ENCODE data around the gene SLC25A44.

The SLC25A44 gene

GRCh38 chr1:156233426-156234127 is 39.7 kb downstream of the SLC25A44 start:
- TF ChIP-seq CTCF (IDR thresholded peaks at IDR 0.05; ENCODE audit: low read depth, low read length), result no peak
- H3K4me3 ChIP-seq (ENCODE audit: low read depth, low read length), result no peak overlapping the region

DNA sequence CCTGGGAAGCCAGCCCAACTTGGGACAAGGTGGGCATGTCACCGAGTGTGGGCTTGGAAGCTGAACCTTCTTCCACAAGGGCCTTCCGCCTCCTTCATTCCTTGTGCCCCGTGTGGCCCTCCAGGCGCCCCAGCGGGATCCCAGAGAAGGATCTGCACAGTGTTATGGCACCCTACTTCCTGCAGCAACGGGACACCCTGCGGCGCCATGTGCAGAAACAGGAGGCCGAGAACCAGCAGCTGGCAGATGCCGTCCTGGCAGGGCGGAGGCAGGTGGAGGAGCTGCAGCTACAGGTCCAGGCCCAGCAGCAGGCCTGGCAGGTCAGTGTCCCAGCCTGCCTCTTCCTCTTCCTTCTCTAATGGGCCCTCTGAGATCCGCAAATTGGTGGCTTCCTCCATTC is 42.3 kb downstream of the SLC25A44 start:
- no peak for TF ChIP-seq CTCF (IDR thresholded peaks at IDR 0.05; ENCODE audit: low read depth, low read length)
- H3K4me3 ChIP-seq (ENCODE audit: low read depth, low read length), result no peak overlapping the region

- no peak overlapping the region for H3K4me3 ChIP-seq (ENCODE audit: low read depth, low read length)
- no peak for TF ChIP-seq CTCF (IDR thresholded peaks at IDR 0.05; ENCODE audit: low read depth, low read length)
These were observed 44.3 kb downstream of the SLC25A44 start for GRCh38 chr1:156238248-156238647.

GRCh38 chr1:156241311-156241811 is 47.5 kb downstream of the SLC25A44 start:
- TF ChIP-seq CTCF (IDR thresholded peaks at IDR 0.05; ENCODE audit: low read depth, low read length), result no peak
- no peak overlapping the region for H3K4me3 ChIP-seq (ENCODE audit: low read depth, low read length)

DNA sequence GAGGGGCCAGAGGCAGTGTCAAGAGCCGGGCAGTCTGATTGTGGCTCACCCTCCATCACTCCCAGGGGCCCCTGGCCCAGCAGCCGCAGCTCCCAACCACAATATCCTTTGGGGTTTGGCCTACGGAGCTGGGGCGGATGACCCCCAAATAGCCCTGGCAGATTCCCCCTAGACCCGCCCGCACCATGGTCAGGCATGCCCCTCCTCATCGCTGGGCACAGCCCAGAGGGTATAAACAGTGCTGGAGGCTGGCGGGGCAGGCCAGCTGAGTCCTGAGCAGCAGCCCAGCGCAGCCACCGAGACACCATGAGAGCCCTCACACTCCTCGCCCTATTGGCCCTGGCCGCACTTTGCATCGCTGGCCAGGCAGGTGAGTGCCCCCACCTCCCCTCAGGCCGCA is 48.0 kb downstream of the SLC25A44 start, which contains the start of gene BGLAP:
TSS of gene BGLAP (plus strand) at position 259 of the 400 bp plus-strand sequence. CDS start at position 307, 48 bp downstream.
- TF ChIP-seq CTCF (IDR thresholded peaks at IDR 0.05; ENCODE audit: low read depth, low read length), result no peak
- no peak within 1 kb of the TSS for H3K4me3 ChIP-seq (ENCODE audit: low read depth, low read length)

GRCh38 chr1:156242738-156243137 is 48.8 kb downstream of the SLC25A44 start:
- no peak for TF ChIP-seq CTCF (IDR thresholded peaks at IDR 0.05; ENCODE audit: low read depth, low read length)

GRCh38 chr1:156244126-156244525 is 50.2 kb downstream of the SLC25A44 start:
- TF ChIP-seq CTCF (IDR thresholded peaks at IDR 0.05; ENCODE audit: low read depth, low read length), result no peak
- H3K4me3 ChIP-seq (ENCODE audit: low read depth, low read length), result no peak overlapping the region

More at GRCh38 chr1:156242738-156243137, 48.8 kb downstream of the SLC25A44 start:
- no peak overlapping the region for H3K4me3 ChIP-seq (ENCODE audit: low read depth, low read length)

Measured in WI38 (cell line).